GM12878 (cell line): ENCODE data around the gene PNLIP. TPM values are rescaled to one million over a fixed set of nuclear protein-coding genes. Genes with fewer than 3 reads are reported as not detected.

Experiments
- ATAC-seq: fragments of 200-7000 bp; cut with Tn5 transposase; 3 replicates; pipeline ENCODE4 v1.9.1; 2020; ENCODE audit warnings: mild to moderate bottlenecking, moderate library complexity
- BruUV-seq: library from RNA; stranded (reverse); fragments of 400-500 nt; replicated peaks from 2 replicates; lab custom pipeline; 2021; lab: Mats Ljungman, UMichigan
- CTCF ChIA-PET: fragments of 300-600 bp; sonication (Branson Sonifier 250); formaldehyde crosslinking; extraction: SDS; loops from one replicate; lab custom pipeline; 2021; ENCODE audit warnings: inconsistent platforms; lab: Yijun Ruan, JAX
- POLR2A ChIA-PET: fragments of 350-600 bp; formaldehyde crosslinking; extraction: SDS; loops from one replicate; lab custom pipeline; 2021; ENCODE audit warnings: inconsistent platforms; lab: Charles Lee
- RAD21 ChIA-PET: fragments of 300-600 bp; sonication (Branson Sonifier 250); formaldehyde crosslinking; loops from one replicate; lab custom pipeline; 2023; ENCODE audit warnings: antibody characterized with exemption; ENCODE audit not compliant: unreplicated experiment; lab: Charles Lee
- SMC1A ChIA-PET: fragments of 300-600 bp; sonication (Branson Sonifier 250); formaldehyde crosslinking; loops from one replicate; lab custom pipeline; 2023; ENCODE audit not compliant: unreplicated experiment, uncharacterized antibody; lab: Charles Lee
- DNase-seq: peaks from one replicate; pipeline ENCODE4 v3.0.0-alpha.2; 2011; ENCODE audit warnings: low read depth, low spot score
- FAIRE-seq: peaks from 3 replicates; lab custom pipeline; 2011; peaks lifted over from hg19 to GRCh38; lab: Jason Lieb, UNC
- H2AFZ ChIP-seq: 2 replicates; pipeline ENCODE4 v1.6.0; 2011; ENCODE audit warnings: low read depth, low read length, control low read depth; ENCODE audit not compliant: control insufficient read depth
- H3K27ac ChIP-seq: 2 replicates; pipeline ENCODE4 v1.5.1; 2011; ENCODE audit warnings: control low read depth; ENCODE audit not compliant: control insufficient read depth, insufficient read depth
- H3K27me3 ChIP-seq, 2 experiments: replicated peaks in 1 of 2; 2 replicates each; pipeline versions ENCODE4 v1.6.0 to v1.6.1; 2011; ENCODE audit warnings: low read length in 1 of 2; ENCODE audit not compliant: control insufficient read depth in 2 of 2, insufficient read depth in 2 of 2
- H3K36me3 ChIP-seq, 2 experiments: 2 replicates each; pipeline ENCODE4 v1.5.1; 2011; ENCODE audit warnings: low read length in 1 of 2; ENCODE audit not compliant: control insufficient read depth in 2 of 2, insufficient read depth in 2 of 2
- H3K4me1 ChIP-seq: 2 replicates; pipeline ENCODE4 v1.6.1; 2011; ENCODE audit warnings: mild to moderate bottlenecking, low read length, moderate library complexity, mixed read lengths; ENCODE audit not compliant: control insufficient read depth, insufficient read depth
- H3K4me2 ChIP-seq: 2 replicates; pipeline ENCODE4 v1.6.0; 2011; ENCODE audit warnings: control low read depth; ENCODE audit not compliant: control insufficient read depth, insufficient read depth
- H3K4me3 ChIP-seq: fragments of 200-600 bp; sonication (generic); 2 replicates; pipeline ENCODE4 v1.5.1; 2016
- H3K79me2 ChIP-seq: 2 replicates; pipeline ENCODE4 v1.6.0; 2011; ENCODE audit warnings: low read length; ENCODE audit not compliant: control insufficient read depth, insufficient read depth
- H3K9ac ChIP-seq: 2 replicates; pipeline ENCODE4 v1.8.0; 2011; ENCODE audit warnings: low read length, control low read depth, mixed read lengths; ENCODE audit not compliant: control insufficient read depth, insufficient read depth
- H3K9me3 ChIP-seq: replicated peaks from 3 replicates; pipeline ENCODE4 v1.5.1; 2011; ENCODE audit warnings: mild to moderate bottlenecking, low read length; ENCODE audit not compliant: control insufficient read depth, insufficient read depth
- H4K20me1 ChIP-seq: 2 replicates; pipeline ENCODE4 v1.6.0; 2011; ENCODE audit not compliant: control insufficient read depth, insufficient read depth
- BMI1 ChIP-seq: fragments of 450-650 bp; IDR thresholded peaks from 2 replicates; pipeline ENCODE4 v1.6.1; 2016; ENCODE audit warnings: mild to moderate bottlenecking, moderate library complexity, borderline replicate concordance
- BRCA1 ChIP-seq: IDR thresholded peaks from 2 replicates; pipeline ENCODE4 v1.6.1; 2011; ENCODE audit warnings: low read depth, low read length, improper control_type of control experiment
- E2F8 ChIP-seq: fragments of 450-650 bp; IDR thresholded peaks from 2 replicates; pipeline ENCODE4 v1.6.1; 2018; ENCODE audit warnings: mild to moderate bottlenecking, low read depth, moderate library complexity; ENCODE audit not compliant: partially characterized antibody
- KDM1A ChIP-seq: fragments of 200-600 bp; sonication (generic); IDR thresholded peaks from 2 replicates; pipeline ENCODE4 v1.6.1; 2016; ENCODE audit warnings: borderline replicate concordance
- NFYA ChIP-seq: IDR thresholded peaks from 2 replicates; pipeline ENCODE4 v1.6.1; 2011; ENCODE audit warnings: low read depth, mild to moderate bottlenecking, low read length, improper control_type of control experiment, borderline replicate concordance
- NFYB ChIP-seq: IDR thresholded peaks from 2 replicates; pipeline ENCODE4 v1.6.1; 2011; ENCODE audit warnings: low read depth, mild to moderate bottlenecking, low read length, improper control_type of control experiment, moderate library complexity; ENCODE audit not compliant: insufficient read depth
- RBBP5 ChIP-seq: fragments of 200-600 bp; sonication (generic); conservative IDR thresholded peaks from 2 replicates; pipeline ENCODE4 v1.6.1; 2016
- SPI1 ChIP-seq: IDR thresholded peaks from 2 replicates; pipeline ENCODE4 v1.6.1; 2011; ENCODE audit warnings: low read depth, mild to moderate bottlenecking, low read length, moderate library complexity, borderline replicate concordance; ENCODE audit not compliant: insufficient read depth
- SUPT20H ChIP-seq: IDR thresholded peaks from 2 replicates; pipeline ENCODE4 v1.6.1; 2011; ENCODE audit warnings: low read depth, mild to moderate bottlenecking, low read length, moderate library complexity, borderline replicate concordance; ENCODE audit not compliant: control insufficient read depth
- TCF7 ChIP-seq: IDR thresholded peaks from 2 replicates; pipeline ENCODE4 v1.6.1; 2014; ENCODE audit warnings: antibody characterized with exemption, borderline replicate concordance
- ZNF217 ChIP-seq: fragments of 450-650 bp; IDR thresholded peaks from 2 replicates; pipeline ENCODE4 v1.6.1; 2017; ENCODE audit warnings: antibody characterized with exemption, mild to moderate bottlenecking
- WGBS: methylation state at CpG from one replicate; pipeline ENCODE4 v1.1.6; 2016; ENCODE audit warnings: low lambda C conversion rate; ENCODE audit not compliant: insufficient replicate concordance, insufficient coverage; ENCODE audit errors: missing lambda C conversion rate; 5-methylcytosine and 5-hydroxymethylcytosine counted together
- in situ Hi-C: fragments of 300-500 bp; cut with MboI; formaldehyde crosslinking; loops from 9 replicates; pipeline ENCODE4 v1.14.3; 2018; ENCODE audit warnings: mixed read lengths
- intact Hi-C: fragments of 100-400 bp; cut with micrococcal nuclease; formaldehyde crosslinking; loops from one replicate; pipeline ENCODE4 v1.14.2; 2022; ENCODE audit not compliant: unreplicated experiment
- polyA plus RNA-seq, 11 experiments: library from polyadenylated mRNA; depleted of rRNA in 4 of 11; unstranded in 6 of 11; stranded (reverse) in 5 of 11; fragments of >200 nt; fragmentation: Nextera tagmentation in 4 of 11; fragmentation: Illumina TruSeq in 1 of 11; extraction: Ambion mirVana in 4 of 11; extraction: Trizol in 1 of 11; gene quantifications; 1 replicate in 1 of 11; 2 replicates in 10 of 11; pipeline versions ENCODE4 v1.2.1 to v1.2.3, GENCODE V29; 2011 to 2016; ENCODE audit warnings: inconsistent platforms in 2 of 11, missing spikeins in 2 of 11, low read depth in 1 of 11
- total RNA-seq, 4 experiments: library from RNA; depleted of rRNA in 3 of 4; stranded (reverse); fragments of >200 nt in 3 of 4; fragmentation: Illumina TruSeq in 1 of 4; extraction: Trizol in 1 of 4; gene quantifications; 2 replicates each; pipeline versions ENCODE4 v1.2.1 to v1.2.3, GENCODE V29; 2013 to 2021

PNLIP gene
- total and polyA plus RNA-seq, 10 of the 15 experiments (the other 5 are each of a cell fraction or from before 2014, with no cell fraction given): 1.1 TPM; not detected in 9

- Histone ChIP-seq H3K4me1 (no peaks in the 10 kb centered on the region), H2AFZ (no peak overlapping the region), H3K79me2 (no peaks in the 10 kb centered on the region), H3K9ac (no peak overlapping the region), H3K9me3 (no peaks in the 10 kb centered on the region), H3K36me3 (no peaks in the 10 kb centered on the region), H3K27ac (no peak overlapping the region), H3K4me2 (no peak overlapping the region), H3K4me3 (no peak overlapping the region), H4K20me1 (no peaks in the 10 kb centered on the region), H3K27me3 (no peaks in the 10 kb centered on the region)
- SMC1A ChIA-PET: no interaction called here
- RAD21 ChIA-PET: no interaction called here
- DNase-seq: no peak
- CTCF ChIA-PET: no interaction called here
- intact Hi-C loops (no loop called here), in situ Hi-C loops (no loop called here)
- POLR2A ChIA-PET: no interaction called here
- ATAC-seq: no peak
- WGBS: 19% methylated on average over 2 of the region's 2 CpGs
- TF ChIP-seq NFYA: no peak
- TF ChIP-seq SUPT20H: no peak
- no peak for TF ChIP-seq BMI1
- no peak for TF ChIP-seq TCF7
- TF ChIP-seq BRCA1: no peak
- no peak for TF ChIP-seq E2F8
- TF ChIP-seq KDM1A: no peak
- no peak for TF ChIP-seq ZNF217
- TF ChIP-seq RBBP5: no peak
- no peak for TF ChIP-seq SPI1
- TF ChIP-seq NFYB: no peak
- BruUV-seq: no TSS peak
- FAIRE-seq: no peak
Measured at GRCh38 chr10:116540814-116541213, 4.9 kb upstream of the PNLIP start.
